OCI-LY3 (cell line): Measurements from ENCODE around the gene NELL1.

Experiments
- EZH2phosphoT487 ChIP-seq: fragments of 200-600 bp; shearing (Covaris generic); IDR thresholded peaks from 2 replicates; pipeline ENCODE4 v1.6.1; 2018; ENCODE audit warnings: antibody characterized with exemption, mixed run types, low read depth
- TF ChIP-seq, protein P1 (sequence below): fragments of 200-600, 300-600 bp; sonication (generic); IDR thresholded peaks from 2 replicates; pipeline ENCODE4 v1.5.1; 2014; ENCODE audit warnings: antibody characterized with exemption, low read length, low read depth

DNA sequence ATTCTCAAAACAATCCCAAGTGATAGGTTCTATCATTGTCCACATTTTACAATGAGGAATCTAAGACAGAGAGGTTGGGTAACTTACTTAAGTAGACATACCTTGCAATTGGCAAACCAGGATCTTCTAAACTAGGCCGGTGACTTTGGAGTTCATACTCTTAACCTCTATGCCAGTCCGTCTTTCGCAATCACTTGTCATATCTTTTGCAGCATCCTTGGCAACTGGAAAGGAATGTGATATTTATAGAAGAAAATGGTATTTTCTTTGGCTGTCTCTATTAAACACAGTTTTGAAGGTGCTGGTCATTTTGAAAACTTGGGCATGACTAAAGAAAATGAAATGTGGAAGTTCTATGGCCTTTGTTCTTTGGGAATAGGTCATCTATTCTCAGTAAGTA lies 556.5 kb downstream of the NELL1 start:
- TF ChIP-seq, protein P1, sequence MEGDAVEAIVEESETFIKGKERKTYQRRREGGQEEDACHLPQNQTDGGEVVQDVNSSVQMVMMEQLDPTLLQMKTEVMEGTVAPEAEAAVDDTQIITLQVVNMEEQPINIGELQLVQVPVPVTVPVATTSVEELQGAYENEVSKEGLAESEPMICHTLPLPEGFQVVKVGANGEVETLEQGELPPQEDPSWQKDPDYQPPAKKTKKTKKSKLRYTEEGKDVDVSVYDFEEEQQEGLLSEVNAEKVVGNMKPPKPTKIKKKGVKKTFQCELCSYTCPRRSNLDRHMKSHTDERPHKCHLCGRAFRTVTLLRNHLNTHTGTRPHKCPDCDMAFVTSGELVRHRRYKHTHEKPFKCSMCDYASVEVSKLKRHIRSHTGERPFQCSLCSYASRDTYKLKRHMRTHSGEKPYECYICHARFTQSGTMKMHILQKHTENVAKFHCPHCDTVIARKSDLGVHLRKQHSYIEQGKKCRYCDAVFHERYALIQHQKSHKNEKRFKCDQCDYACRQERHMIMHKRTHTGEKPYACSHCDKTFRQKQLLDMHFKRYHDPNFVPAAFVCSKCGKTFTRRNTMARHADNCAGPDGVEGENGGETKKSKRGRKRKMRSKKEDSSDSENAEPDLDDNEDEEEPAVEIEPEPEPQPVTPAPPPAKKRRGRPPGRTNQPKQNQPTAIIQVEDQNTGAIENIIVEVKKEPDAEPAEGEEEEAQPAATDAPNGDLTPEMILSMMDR: no peak
- TF ChIP-seq EZH2phosphoT487: no peak
